ENCODE data around the gene SPATA13. TPM values are rescaled to one million over a fixed set of nuclear protein-coding genes. Genes with fewer than 3 reads are reported as not detected.
A peak's percentile ranks its signal among the peaks of the same experiment; 100 is the strongest.
"Not testable (repeated sequence)": the region's sequence is repeated elsewhere in the genome, so short reads cannot be mapped to it uniquely, and the experiment has no call there.

SPATA13 gene
- total and polyA plus RNA-seq, 2 donors from 2014 or later = 12.3 to 69.2 TPM

- no peak overlapping the region for H3K9ac ChIP-seq (ENCODE audit: low read length in 3 of 3)
- no peaks in the 10 kb centered on the region for H3K9me3 ChIP-seq (ENCODE audit: control insufficient read depth in 2 of 3, insufficient read depth in 1 of 3, low read length in 3 of 3)
- intact Hi-C loops (cut with DNase I) = no loop called here
- H3K4me3 ChIP-seq (ENCODE audit: low read length in 3 of 3) = no peak overlapping the region
- H3K4me1 ChIP-seq (ENCODE audit: control insufficient read depth in 2 of 3, insufficient read depth in 2 of 3, low read depth in 1 of 3, low read length in 3 of 3) = no peaks in the 10 kb centered on the region
- FAIRE-seq (no peak), DNase-seq (peak in 1 of 5 donors; percentile 35)
- peaks cover 0 to 24% (median 3%) of the 10 kb centered on the region in 3 donors for H3K36me3 ChIP-seq (ENCODE audit: control insufficient read depth in 2 of 3, insufficient read depth in 3 of 3, low read length in 3 of 3)
- no peaks in the 10 kb centered on the region for H3K27me3 ChIP-seq (ENCODE audit: control insufficient read depth, insufficient read depth, low read length)
- H3K27ac ChIP-seq (ENCODE audit: low read depth in 2 of 2, low read length in 2 of 2) = no peak overlapping the region
- no peak for TF ChIP-seq CTCF (IDR thresholded peaks at IDR 0.05; ENCODE audit: borderline replicate concordance, extremely low read depth, insufficient read depth)
Observed at GRCh38 chr13:24308488-24309020, 148.0 kb downstream of the SPATA13 start.

- DNase-seq = peak in 1 of 5 donors; percentile 18
- H3K9ac ChIP-seq (ENCODE audit: low read length in 3 of 3); H3K4me3 ChIP-seq (ENCODE audit: low read length in 3 of 3); H3K27ac ChIP-seq (ENCODE audit: low read depth in 2 of 2, low read length in 2 of 2); intact Hi-C loops (cut with DNase I); H3K27me3 ChIP-seq (ENCODE audit: control insufficient read depth, insufficient read depth, low read length); FAIRE-seq; H3K9me3 ChIP-seq (ENCODE audit: control insufficient read depth in 2 of 3, insufficient read depth in 1 of 3, low read length in 3 of 3); H3K4me1 ChIP-seq (ENCODE audit: control insufficient read depth in 2 of 3, insufficient read depth in 2 of 3, low read depth in 1 of 3, low read length in 3 of 3): not testable (repeated sequence)
- H3K36me3 ChIP-seq (ENCODE audit: control insufficient read depth in 2 of 3, insufficient read depth in 3 of 3, low read length in 3 of 3) = peaks cover 0 to 16% (median 2%) of the 10 kb centered on the region in 3 donors
Observed at GRCh38 chr13:24309300-24309699, 148.8 kb downstream of the SPATA13 start, which contains the start of gene C1QTNF9. C1QTNF9 (plus strand) TSS chr13:24309580; CDS start chr13:24316004, 6,424 bp downstream.

- Histone ChIP-seq H3K9ac (ENCODE audit: low read length in 3 of 3) (no peak overlapping the region), H3K36me3 (ENCODE audit: control insufficient read depth in 2 of 3, insufficient read depth in 3 of 3, low read length in 3 of 3) (no peaks in the 10 kb centered on the region), H3K4me3 (ENCODE audit: low read length in 3 of 3) (no peak overlapping the region), H3K27me3 (ENCODE audit: control insufficient read depth, insufficient read depth, low read length) (no peaks in the 10 kb centered on the region), H3K4me1 (ENCODE audit: control insufficient read depth in 2 of 3, insufficient read depth in 2 of 3, low read depth in 1 of 3, low read length in 3 of 3) (no peaks in the 10 kb centered on the region), H3K27ac (ENCODE audit: low read depth in 2 of 2, low read length in 2 of 2) (no peak overlapping the region), H3K9me3 (ENCODE audit: control insufficient read depth in 2 of 3, insufficient read depth in 1 of 3, low read length in 3 of 3) (no peaks in the 10 kb centered on the region)
- TF ChIP-seq CTCF (IDR thresholded peaks at IDR 0.05; ENCODE audit: borderline replicate concordance, extremely low read depth, insufficient read depth) = no peak
- intact Hi-C loops (cut with DNase I) = no loop called here
- FAIRE-seq (peak; percentile 21), DNase-seq (peak in 2 of 5 donors; percentile 13 to 50)
Observed at GRCh38 chr13:24313439-24313838, 152.9 kb downstream of the SPATA13 start.

GRCh38 chr13:24317835-24318234, 157.3 kb downstream of the SPATA13 start:
- H3K4me1 ChIP-seq (ENCODE audit: control insufficient read depth in 2 of 3, insufficient read depth in 2 of 3, low read depth in 1 of 3, low read length in 3 of 3); H3K9ac ChIP-seq (ENCODE audit: low read length in 3 of 3); H3K4me3 ChIP-seq (ENCODE audit: low read length in 3 of 3); DNase-seq; H3K36me3 ChIP-seq (ENCODE audit: control insufficient read depth in 2 of 3, insufficient read depth in 3 of 3, low read length in 3 of 3); intact Hi-C loops (cut with DNase I); FAIRE-seq; H3K27me3 ChIP-seq (ENCODE audit: control insufficient read depth, insufficient read depth, low read length); H3K9me3 ChIP-seq (ENCODE audit: control insufficient read depth in 2 of 3, insufficient read depth in 1 of 3, low read length in 3 of 3); H3K27ac ChIP-seq (ENCODE audit: low read depth in 2 of 2, low read length in 2 of 2): not testable (repeated sequence)

GRCh38 chr13:24318878-24319277, 158.4 kb downstream of the SPATA13 start:
- H3K27ac ChIP-seq (ENCODE audit: low read depth in 2 of 2, low read length in 2 of 2); H3K9me3 ChIP-seq (ENCODE audit: control insufficient read depth in 2 of 3, insufficient read depth in 1 of 3, low read length in 3 of 3); H3K4me3 ChIP-seq (ENCODE audit: low read length in 3 of 3); intact Hi-C loops (cut with DNase I); H3K27me3 ChIP-seq (ENCODE audit: control insufficient read depth, insufficient read depth, low read length); H3K36me3 ChIP-seq (ENCODE audit: control insufficient read depth in 2 of 3, insufficient read depth in 3 of 3, low read length in 3 of 3); FAIRE-seq; DNase-seq; H3K9ac ChIP-seq (ENCODE audit: low read length in 3 of 3); H3K4me1 ChIP-seq (ENCODE audit: control insufficient read depth in 2 of 3, insufficient read depth in 2 of 3, low read depth in 1 of 3, low read length in 3 of 3): not testable (repeated sequence)

- H3K9ac ChIP-seq (ENCODE audit: low read length in 3 of 3); intact Hi-C loops (cut with DNase I); DNase-seq; H3K27ac ChIP-seq (ENCODE audit: low read depth in 2 of 2, low read length in 2 of 2); H3K36me3 ChIP-seq (ENCODE audit: control insufficient read depth in 2 of 3, insufficient read depth in 3 of 3, low read length in 3 of 3); FAIRE-seq; H3K9me3 ChIP-seq (ENCODE audit: control insufficient read depth in 2 of 3, insufficient read depth in 1 of 3, low read length in 3 of 3); H3K4me3 ChIP-seq (ENCODE audit: low read length in 3 of 3); H3K27me3 ChIP-seq (ENCODE audit: control insufficient read depth, insufficient read depth, low read length); H3K4me1 ChIP-seq (ENCODE audit: control insufficient read depth in 2 of 3, insufficient read depth in 2 of 3, low read depth in 1 of 3, low read length in 3 of 3): not testable (repeated sequence)
Observed at GRCh38 chr13:24319641-24320040, 159.1 kb downstream of the SPATA13 start.

- FAIRE-seq; DNase-seq; H3K4me3 ChIP-seq (ENCODE audit: low read length in 3 of 3); H3K27ac ChIP-seq (ENCODE audit: low read depth in 2 of 2, low read length in 2 of 2); intact Hi-C loops (cut with DNase I); H3K4me1 ChIP-seq (ENCODE audit: control insufficient read depth in 2 of 3, insufficient read depth in 2 of 3, low read depth in 1 of 3, low read length in 3 of 3); H3K27me3 ChIP-seq (ENCODE audit: control insufficient read depth, insufficient read depth, low read length); H3K9ac ChIP-seq (ENCODE audit: low read length in 3 of 3); H3K36me3 ChIP-seq (ENCODE audit: control insufficient read depth in 2 of 3, insufficient read depth in 3 of 3, low read length in 3 of 3); H3K9me3 ChIP-seq (ENCODE audit: control insufficient read depth in 2 of 3, insufficient read depth in 1 of 3, low read length in 3 of 3): not testable (repeated sequence)
Observed at GRCh38 chr13:24321416-24321815, 160.9 kb downstream of the SPATA13 start.

Data from kidney (tissue), 14 donors.